Epidermal melanocyte (primary cell): ENCODE measurements around the gene PHACTR4.
"Not testable (repeated sequence)": the region's sequence is repeated elsewhere in the genome, so short reads cannot be mapped to it uniquely, and the experiment has no call there.

Experiments
- DNase-seq: peaks from one replicate; pipeline ENCODE4 v3.0.0; 2011; ENCODE audit warnings: low spot score; ENCODE audit not compliant: insufficient read length

The PHACTR4 gene

GRCh38 chr1:28520796-28521195 is 151.3 kb downstream of the PHACTR4 start:
- DNase-seq, result not testable (repeated sequence)

GRCh38 chr1:28521502-28522164 is 152.1 kb downstream of the PHACTR4 start:
- DNase-seq, result no peak

DNA sequence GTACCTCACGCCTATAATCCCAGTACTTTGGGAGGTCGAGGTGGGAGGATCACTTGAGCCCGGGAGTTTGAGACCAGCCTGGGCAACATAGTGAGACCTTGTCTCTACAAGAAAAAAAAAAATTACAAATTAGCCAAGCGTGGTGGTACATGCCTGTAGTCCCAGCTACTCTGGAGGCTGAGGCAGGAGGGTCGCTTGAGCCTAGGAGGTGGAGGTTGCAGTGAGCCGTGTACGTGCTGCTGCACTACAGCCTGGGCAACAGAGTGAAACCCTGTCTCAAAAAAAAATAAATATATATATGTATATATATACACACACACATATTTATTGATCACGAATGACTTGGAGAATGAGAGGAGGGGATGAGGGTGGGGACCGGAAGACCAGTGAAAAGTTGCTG is 153.0 kb downstream of the PHACTR4 start:
- not testable (repeated sequence) for DNase-seq

DNA sequence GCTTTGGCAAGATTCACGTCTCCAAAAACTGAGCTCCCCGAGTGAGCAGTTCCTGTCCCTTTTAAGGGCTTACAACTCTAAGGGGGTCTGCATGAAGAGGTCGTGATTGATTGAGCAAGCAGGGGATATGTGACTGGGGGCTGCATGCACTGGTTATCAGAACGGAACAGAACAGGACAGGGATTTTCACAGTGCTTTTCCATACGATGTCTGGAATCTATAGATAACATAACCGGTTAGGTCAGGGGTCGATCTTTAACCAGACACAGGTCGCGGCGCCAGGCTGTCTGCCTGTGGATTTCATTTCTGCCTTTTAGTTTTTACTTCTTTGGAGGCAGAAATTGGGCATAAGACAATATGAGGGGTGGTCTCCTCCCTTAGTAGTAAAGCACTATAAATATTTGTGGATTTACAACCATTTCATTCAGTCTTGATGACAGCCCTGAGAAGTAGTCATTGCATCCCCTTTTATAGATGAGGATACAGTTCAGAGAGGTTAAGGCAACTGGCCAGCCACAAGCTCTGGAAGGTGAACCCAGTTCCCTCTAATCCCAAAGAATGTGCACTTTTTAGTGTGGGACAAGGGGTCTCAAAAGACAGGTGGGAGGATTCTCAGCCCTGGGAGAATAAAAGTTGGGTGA is 155.6 kb downstream of the PHACTR4 start:
- not testable (repeated sequence) for DNase-seq

- DNase-seq, result no peak
Observed at GRCh38 chr1:28526886-28527285, 157.3 kb downstream of the PHACTR4 start.

- no peak for DNase-seq
Observed at GRCh38 chr1:28530456-28530855, 160.9 kb downstream of the PHACTR4 start.

GRCh38 chr1:28534671-28535070 is 165.1 kb downstream of the PHACTR4 start:
- no peak for DNase-seq

- DNase-seq, result no peak
Observed at GRCh38 chr1:28535180-28535579, 165.6 kb downstream of the PHACTR4 start.

DNA sequence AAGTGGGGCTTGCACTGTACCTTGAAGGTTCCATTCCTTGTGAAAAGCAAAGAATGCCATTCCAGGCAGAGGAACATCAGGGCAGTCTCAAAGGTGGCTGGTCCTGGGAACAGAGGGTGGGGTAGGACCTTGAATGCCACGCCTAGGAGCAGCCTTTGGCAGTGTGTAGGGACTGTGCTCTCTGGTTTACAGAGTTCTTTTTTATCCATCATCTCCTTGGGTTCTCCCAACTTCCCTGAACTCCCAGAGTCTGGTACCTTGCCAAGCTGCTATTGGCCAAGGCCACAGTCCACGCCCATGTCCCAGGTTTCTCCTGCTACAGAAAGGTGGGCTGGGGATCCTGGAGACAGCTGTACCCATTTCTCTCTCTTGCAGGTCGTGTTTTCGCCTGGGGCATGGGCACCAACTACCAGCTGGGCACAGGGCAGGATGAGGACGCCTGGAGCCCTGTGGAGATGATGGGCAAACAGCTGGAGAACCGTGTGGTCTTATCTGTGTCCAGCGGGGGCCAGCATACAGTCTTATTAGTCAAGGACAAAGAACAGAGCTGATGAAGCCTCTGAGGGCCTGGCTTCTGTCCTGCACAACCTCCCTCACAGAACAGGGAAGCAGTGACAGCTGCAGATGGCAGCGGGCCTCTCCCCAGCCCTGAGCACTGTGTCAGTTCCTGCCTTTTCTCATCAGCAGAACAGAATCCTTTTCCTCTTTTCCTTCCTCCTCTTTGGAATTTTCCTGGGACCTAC is 168.1 kb downstream of the PHACTR4 start:
- DNase-seq, result no peak

DNA sequence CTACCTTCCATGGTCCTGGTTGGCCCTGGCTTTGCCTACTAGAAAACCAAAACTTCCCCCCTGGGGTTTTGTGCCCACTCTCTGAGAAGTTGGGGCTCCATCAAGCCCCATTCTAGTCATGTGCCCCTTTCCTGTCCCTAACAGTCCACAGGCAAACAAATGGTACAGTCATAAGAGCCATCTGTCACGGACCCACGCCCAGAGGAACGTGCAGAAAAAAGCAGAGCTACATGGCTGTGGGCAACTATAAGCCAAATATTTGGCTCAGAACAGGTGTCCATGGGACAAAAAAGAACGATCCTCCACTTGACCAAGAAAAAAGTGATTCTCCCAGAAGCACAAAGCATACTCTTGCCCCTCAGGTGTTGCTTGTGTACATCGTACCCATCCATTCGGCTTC is 168.7 kb downstream of the PHACTR4 start:
- no peak for DNase-seq

GRCh38 chr1:28540651-28541050 is 171.1 kb downstream of the PHACTR4 start:
- no peak for DNase-seq

GRCh38 chr1:28541414-28542015 is 172.0 kb downstream of the PHACTR4 start:
- DNase-seq, result not testable (repeated sequence)

GRCh38 chr1:28545246-28545628 is 175.7 kb downstream of the PHACTR4 start:
- no peak for DNase-seq

- no peak for DNase-seq
Observed at GRCh38 chr1:28548318-28548717, 178.8 kb downstream of the PHACTR4 start.
